Subcutaneous adipose tissue (tissue), 4 donors: ENCODE results near the gene PCSK6. TPM values are rescaled to one million over a fixed set of nuclear protein-coding genes. Genes with fewer than 3 reads are reported as not detected.

ENCODE experiments used
- total RNA-seq, 4 donors: library from RNA; depleted of rRNA; stranded (reverse); fragments of >200 nt; gene quantifications; one replicate each; pipeline ENCODE4 v1.1.0, GENCODE V29; 2016
- TF ChIP-seq, protein P1 (sequence below): fragments of 450-650 bp; IDR thresholded peaks from one replicate; pipeline ENCODE4 v1.5.1; 2016; ENCODE audit warnings: low read depth, mild to moderate bottlenecking, control low read depth, antibody characterized with exemption, moderate library complexity

The PCSK6 gene
- total RNA-seq, 4 donors from 2014 or later = 4.4 to 8.7 (median 5.9) TPM

DNA sequence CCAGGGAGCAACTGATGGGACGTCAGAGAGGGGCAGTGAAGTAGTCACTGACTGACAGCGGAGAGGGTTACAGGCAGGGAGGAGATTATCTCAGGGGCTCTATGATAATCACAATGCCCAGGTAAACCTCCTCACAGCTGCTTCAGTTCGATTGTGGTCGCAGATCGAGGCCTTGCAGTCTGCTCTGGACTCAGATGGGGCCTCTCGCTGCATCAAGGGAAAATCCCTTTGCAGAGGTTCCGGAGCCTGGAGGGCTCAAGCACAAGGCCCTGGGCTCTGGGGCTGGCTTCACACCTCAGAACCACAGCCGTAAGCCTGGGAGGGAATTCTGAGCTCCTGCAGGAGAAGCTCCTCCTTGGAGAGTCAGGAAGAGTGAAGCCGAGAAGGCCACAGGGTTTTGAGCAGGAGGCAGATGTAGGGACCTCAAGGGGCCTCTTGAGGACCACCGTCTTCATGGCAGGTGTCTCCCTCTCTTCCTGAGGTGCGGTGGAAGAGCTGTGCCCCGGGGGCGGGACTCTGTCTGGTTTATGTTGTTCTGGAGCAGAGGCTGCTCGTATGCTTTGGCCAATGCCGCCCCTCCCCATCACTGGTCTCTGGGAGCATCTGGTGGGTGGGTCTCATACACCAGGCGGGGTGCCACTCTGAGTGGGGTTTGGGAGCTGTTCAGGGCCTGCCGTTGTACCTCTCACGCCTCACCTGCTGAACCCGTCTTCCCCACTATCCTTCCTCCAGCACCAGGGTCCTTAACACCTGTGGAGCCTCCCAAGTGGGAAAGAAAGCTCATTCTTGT, 175.0 kb downstream of the PCSK6 start:
- TF ChIP-seq, protein P1, sequence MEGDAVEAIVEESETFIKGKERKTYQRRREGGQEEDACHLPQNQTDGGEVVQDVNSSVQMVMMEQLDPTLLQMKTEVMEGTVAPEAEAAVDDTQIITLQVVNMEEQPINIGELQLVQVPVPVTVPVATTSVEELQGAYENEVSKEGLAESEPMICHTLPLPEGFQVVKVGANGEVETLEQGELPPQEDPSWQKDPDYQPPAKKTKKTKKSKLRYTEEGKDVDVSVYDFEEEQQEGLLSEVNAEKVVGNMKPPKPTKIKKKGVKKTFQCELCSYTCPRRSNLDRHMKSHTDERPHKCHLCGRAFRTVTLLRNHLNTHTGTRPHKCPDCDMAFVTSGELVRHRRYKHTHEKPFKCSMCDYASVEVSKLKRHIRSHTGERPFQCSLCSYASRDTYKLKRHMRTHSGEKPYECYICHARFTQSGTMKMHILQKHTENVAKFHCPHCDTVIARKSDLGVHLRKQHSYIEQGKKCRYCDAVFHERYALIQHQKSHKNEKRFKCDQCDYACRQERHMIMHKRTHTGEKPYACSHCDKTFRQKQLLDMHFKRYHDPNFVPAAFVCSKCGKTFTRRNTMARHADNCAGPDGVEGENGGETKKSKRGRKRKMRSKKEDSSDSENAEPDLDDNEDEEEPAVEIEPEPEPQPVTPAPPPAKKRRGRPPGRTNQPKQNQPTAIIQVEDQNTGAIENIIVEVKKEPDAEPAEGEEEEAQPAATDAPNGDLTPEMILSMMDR = no peak

DNA sequence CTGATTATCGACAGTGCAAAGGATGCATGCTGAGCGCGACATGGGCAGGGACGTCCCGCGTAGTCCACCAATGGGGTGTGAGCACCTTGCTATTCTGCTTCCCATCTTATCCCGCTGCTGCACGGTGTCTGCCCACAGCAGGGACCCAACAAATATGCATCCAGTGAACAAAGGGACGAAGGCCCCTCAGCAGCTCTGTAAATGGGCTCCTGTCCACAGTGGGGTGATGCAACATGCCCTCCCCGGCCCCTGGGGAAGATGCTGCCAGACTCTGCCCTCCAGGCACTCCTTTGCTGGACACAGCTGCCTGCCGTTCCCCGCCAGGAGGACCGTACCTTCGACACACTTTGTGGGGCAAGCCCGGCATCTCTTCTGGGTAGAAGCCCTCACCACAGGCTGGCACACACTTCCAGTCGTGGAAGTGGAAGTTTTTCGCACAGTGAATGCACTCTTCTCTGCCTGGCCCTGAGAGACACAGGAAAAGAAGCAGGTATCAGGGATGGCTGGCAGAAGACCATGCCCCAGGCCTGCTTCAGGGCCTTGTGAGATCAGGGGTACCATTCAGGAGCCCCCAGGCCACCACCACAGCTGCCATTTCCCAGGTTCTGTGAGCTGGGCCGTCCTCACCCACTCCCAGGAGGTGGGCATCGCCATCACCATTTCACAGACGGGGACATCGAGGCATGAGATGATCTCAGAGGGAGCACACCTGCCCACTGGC, 176.3 kb downstream of the PCSK6 start:
- TF ChIP-seq, protein P1 = no peak

DNA sequence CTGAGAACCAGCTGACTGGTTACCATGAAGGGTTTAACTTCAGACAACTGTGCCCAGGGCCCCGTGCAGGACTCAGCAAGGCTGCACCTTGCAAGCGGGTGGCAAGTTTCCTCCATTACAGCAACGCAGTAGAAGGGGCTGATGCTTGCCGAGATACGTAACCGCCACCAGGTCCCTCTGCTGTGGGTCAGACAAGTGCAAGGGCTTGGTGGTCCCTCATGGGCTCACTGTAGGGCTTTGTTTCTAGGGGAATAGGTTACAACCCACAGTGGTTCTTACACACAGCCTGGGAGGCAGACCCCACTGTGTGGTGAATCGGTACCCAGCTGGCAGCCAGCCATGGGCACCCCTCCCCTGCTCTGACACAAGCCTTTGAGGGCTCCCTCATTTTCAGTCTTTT, 179.0 kb downstream of the PCSK6 start:
- TF ChIP-seq, protein P1 = no peak

DNA sequence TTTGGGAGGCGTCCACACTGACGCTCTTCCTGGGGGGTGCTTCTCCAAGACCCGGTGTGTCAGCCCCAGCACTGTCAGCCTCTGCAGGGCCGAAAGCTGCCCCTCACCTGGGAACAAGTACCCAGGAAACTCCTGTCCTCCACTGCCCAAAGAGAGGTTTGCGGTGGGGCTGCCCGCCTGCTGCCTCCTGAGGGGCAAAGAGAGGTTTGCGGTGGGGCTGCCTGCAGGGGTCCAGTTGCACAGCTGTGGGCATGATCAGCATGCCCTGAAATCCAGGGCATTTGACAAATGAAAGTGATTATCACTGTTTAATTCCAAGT, 179.4 kb downstream of the PCSK6 start:
- TF ChIP-seq, protein P1 = no peak

DNA sequence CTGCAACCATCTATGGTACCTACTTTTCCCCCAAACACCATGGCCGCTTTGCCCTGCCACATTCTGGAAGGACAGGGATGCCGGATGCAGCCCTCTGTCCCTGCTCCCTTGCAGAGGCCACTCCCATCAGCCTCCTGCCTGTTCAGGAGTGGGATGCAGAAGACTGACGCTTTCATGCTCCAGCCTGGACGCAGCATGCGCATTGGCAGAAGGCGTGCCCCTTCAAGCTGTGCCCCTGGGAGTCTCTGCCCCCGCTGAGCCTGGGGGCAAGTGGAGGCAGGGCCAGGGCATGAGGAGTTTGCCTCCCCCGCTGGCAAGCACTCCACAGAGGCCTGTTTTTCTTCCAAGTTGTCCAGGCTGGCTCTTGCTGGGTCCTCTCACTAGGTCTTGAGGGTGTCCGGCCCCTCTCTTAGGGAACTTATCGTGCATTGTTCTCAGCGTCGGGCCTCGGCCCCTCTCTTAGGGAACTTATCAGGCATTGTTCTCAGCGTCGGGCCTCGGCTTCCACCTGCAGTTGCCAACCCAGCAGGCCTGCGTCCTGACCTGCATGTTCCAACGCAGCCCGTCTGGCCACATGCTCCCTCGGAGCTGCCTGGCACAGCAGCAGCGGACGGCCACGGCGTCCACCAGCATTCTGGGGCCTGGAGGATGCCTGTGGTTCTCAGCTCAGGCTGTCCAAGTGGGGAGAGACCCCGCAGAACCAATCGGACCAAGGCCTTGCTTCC, 179.9 kb downstream of the PCSK6 start:
- TF ChIP-seq, protein P1 = no peak

DNA sequence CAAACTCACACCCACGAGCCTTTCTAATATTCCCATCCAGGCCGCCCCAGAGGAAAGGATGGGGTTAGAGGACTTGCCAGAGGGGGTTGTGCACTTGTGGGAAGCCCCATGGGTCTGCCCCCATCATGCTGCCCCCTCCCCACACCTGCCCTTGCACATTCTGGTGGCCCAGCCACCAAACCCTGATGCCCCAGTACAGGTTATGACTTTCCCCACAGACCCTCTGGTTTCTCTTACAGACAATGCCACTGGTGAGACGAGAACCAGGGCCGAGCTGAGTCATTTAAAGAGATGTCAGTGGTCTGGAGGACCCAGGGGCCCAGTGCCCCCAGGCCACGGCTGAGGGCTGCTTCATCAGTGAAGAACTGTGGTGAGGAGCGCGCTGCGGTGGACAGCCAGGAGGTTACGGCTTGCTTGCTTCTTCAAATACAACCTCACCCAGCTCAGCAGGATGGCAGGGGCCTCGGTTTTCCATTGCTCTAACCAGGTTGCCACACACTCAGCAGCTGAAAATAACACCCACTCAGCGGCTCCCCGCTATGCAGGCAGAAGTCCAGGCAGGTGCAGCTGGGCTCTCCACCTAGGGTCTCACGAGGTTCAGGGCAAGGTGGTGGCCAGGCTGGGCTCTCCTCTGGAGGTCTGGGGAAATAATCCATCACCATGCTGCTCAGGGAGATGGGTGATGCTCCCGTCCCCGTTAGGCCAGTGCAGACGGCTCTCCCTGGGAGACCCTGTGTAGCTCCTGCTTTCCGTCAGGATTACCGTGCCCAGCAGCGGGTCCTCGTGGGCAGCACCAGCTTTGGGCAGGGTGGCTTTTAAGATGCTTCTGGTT, 180.7 kb downstream of the PCSK6 start:
- TF ChIP-seq, protein P1 = no peak
